ENCODE results near the gene SETD7.

DNA sequence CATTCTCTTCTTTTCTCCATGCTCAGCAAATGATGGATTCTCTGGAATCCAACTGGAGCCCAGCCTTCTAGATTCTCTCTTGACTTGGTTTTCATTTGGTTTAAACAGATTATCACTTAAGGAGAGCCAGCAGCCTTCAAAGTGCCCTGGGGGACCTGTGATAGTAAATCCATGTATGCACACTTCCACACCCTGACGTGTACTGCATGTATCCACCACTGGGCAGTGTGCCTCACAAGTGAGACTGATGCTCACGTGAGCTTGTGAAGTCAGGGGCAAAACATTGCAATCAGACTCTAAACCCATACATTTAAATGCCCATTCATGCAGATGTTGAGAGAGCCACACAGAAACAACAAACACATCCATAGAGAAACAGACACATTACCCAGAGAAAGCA, 28.0 kb upstream of the SETD7 start:
- no peak for TF ChIP-seq CTCF (IDR thresholded peaks at IDR 0.05; ENCODE audit: borderline replicate concordance, extremely low read depth, low read length, poor library complexity, severe bottlenecking)
- TF ChIP-seq EZH2 (IDR thresholded peaks at IDR 0.05; ENCODE audit: borderline replicate concordance, low read depth, low read length, severe bottlenecking) = no peak
